Esophagus (tissue), 2 donors: ENCODE measurements around the gene SORCS2. TPM values are rescaled to one million over a fixed set of nuclear protein-coding genes. Genes with fewer than 3 reads are reported as not detected.

Experiments
- H3K27ac ChIP-seq, 2 donors: one replicate each; pipeline ENCODE4 v1.5.1; 2013; ENCODE audit warnings: low read depth in 2 of 2, mild to moderate bottlenecking in 2 of 2, inconsistent platforms in 1 of 2, low read length in 1 of 2, moderate library complexity in 1 of 2
- H3K27me3 ChIP-seq, 2 donors: one replicate each; pipeline ENCODE4 v1.6.1; 2013; ENCODE audit warnings: low read length in 2 of 2, control low read depth in 1 of 2, mild to moderate bottlenecking in 1 of 2; ENCODE audit not compliant: insufficient read depth in 2 of 2, control insufficient read depth in 1 of 2
- H3K36me3 ChIP-seq, 2 donors: one replicate each; pipeline ENCODE4 v1.6.1; 2013; ENCODE audit warnings: low read length in 1 of 2; ENCODE audit not compliant: control insufficient read depth in 2 of 2, insufficient read depth in 2 of 2
- H3K4me1 ChIP-seq, 2 donors: one replicate each; pipeline ENCODE4 v1.6.1; 2013; ENCODE audit warnings: low read length in 1 of 2; ENCODE audit not compliant: control insufficient read depth in 2 of 2, insufficient read depth in 2 of 2
- H3K4me3 ChIP-seq, 2 donors: one replicate each; pipeline ENCODE4 v1.5.1; 2013; ENCODE audit warnings: low read length in 2 of 2, mild to moderate bottlenecking in 2 of 2, low read depth in 1 of 2, moderate library complexity in 1 of 2
- H3K9me3 ChIP-seq, 2 donors: one replicate each; pipeline ENCODE4 v1.6.1; 2013; ENCODE audit warnings: mild to moderate bottlenecking in 2 of 2, low read depth in 1 of 2, low read length in 1 of 2, moderate library complexity in 1 of 2; ENCODE audit not compliant: control insufficient read depth in 2 of 2, insufficient read depth in 1 of 2
- WGBS, 2 donors: extraction: QIAGEN DNeasy Blood & Tissue Kit; methylation state at CpG; one replicate each; pipeline ENCODE4 v1.1.7; 2013; 5-methylcytosine and 5-hydroxymethylcytosine counted together
- polyA plus RNA-seq, 2 donors: library from polyadenylated mRNA; stranded (reverse); fragments of 200-250 nt; gene quantifications; one replicate each; pipeline ENCODE4 v1.2.3, GENCODE V29; 2013
- donor health status: healthy with polysubstance abuse.
- donor health status: Bipolar disorder and iron deficiency.

SORCS2 gene
- polyA plus RNA-seq, 2 donors: 1.1 to 1.2 TPM

DNA sequence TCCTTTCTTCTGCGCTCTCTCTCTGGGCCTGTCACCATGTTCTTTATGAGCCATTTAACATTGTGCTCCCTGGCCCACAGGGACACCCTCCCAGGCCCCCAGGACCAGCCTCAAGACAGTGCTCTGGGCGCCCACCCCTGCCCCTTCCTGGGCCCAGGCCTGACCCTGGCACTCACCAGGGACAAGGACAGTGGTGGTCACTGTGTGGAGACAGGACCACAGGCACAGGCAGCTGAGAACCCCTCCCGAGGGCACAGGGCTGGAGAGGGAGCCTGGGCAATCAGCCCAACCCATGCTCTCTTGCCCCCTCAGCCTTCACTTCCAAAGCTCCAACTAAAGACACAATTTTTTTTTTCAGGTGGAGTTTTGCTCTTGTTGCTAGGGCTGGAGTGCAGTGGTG, 460.6 kb downstream of the SORCS2 start:
- 78% methylated on average over 3 of the region's 3 CpGs for WGBS, 2 donors
- H3K9me3 ChIP-seq: no peaks in the 10 kb centered on the region
- H3K4me1 ChIP-seq: peaks cover 7 to 11% of the 10 kb centered on the region in 2 donors

DNA sequence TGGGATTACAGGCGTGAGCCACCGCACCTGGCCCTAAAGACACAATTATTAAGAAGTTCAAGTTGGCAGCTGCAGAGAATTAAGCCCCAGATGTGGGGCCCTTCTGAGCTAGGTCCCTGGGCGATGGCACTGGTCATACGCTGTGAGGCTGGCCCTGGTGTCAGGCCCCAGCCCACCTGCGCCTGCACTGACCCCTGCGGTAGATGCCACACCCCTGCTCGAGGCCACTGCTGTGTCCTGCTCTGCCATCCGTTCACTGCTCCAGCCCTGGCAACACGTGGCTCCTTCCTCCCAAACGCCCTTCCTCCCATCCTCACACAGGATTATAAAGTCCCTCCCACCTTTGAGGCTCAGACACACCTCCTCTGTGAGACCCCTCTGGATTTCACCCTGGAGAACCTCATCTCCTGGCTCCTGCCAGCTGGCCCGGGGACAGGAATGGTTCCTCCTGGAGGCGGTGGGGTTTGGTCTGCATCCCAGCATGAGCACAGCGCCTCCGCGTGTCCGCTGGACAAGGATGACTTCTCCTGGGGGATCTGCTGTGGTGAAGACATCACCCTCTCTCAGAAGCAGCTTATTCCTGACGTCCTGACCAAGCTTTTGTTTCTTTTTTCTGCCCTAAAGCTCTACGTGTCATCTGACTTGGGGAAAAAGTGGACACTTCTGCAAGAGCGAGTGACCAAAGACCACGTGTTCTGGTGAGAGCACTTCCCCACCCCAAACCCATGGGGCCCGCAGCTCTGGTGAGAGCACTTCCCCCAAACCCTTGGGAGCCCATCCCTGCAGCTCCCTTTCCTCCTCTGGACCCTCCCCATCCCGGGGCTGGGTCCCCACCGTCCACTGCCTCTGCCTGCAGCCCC, 461.4 kb downstream of the SORCS2 start:
- no peak overlapping the region for H3K4me3 ChIP-seq
- H3K27me3 ChIP-seq: no peaks in the 10 kb centered on the region
- 76 to 80% methylated on average over 23 of the region's 23 CpGs for WGBS, 2 donors
- H3K36me3 ChIP-seq: no peaks in the 10 kb centered on the region
- H3K9me3 ChIP-seq: no peaks in the 10 kb centered on the region
- no peak overlapping the region for H3K27ac ChIP-seq
- H3K4me1 ChIP-seq: peaks cover 7 to 11% of the 10 kb centered on the region in 2 donors

More for the DNA sequence above, 460.6 kb downstream of the SORCS2 start:
- H3K27ac ChIP-seq: no peak overlapping the region
- no peaks in the 10 kb centered on the region for H3K36me3 ChIP-seq
- H3K4me3 ChIP-seq: no peak overlapping the region
- H3K27me3 ChIP-seq: no peaks in the 10 kb centered on the region

DNA sequence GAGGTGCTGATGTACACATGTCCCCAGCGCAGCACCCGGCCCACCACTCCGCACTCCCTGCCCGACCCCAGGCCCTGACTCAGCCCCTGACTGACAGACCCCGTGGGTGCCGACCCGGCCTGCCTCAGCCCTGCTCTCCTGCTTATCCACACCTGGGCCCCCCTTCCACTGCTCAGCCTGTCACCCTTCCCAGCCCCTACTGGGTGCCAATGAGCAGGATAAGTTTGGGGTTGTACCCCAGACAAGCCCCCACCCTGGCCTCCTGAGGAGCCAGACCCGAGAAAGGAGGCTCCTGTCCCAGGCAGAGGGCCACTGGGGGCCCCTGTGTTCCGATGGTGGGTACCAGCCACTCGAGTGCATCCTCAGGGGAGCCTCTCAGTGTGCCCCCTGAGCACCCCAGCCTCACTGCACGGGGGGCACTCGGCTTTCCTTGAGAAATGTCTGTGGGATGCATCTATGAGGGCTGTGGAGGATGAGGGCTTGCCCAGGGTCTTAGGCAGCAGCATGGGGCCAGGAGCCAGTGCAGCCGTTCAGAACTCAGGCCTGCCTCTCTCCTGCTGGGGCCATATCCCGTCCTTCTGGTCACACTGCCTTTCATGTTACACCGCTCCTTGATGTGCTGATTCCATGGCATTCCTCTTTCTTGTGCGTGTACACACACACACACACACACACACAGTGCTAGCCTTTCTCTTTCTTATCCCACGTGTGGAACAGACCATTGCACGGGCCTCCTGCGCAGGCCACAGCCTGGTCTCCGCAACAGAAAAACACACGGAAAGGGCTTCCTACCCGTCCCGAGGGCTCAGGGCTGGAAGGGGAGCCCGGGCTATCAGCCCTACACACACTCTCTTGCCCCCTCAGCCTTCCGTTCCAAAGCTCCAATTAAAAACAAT, 462.5 kb downstream of the SORCS2 start:
- no peaks in the 10 kb centered on the region for H3K9me3 ChIP-seq
- no peaks in the 10 kb centered on the region for H3K36me3 ChIP-seq
- no peaks in the 10 kb centered on the region for H3K27me3 ChIP-seq
- 81 to 82% methylated on average over 24 to 25 of the region's 25 CpGs for whole genome bisulfite sequencing, 2 donors
- H3K27ac ChIP-seq: no peak overlapping the region
- H3K4me3 ChIP-seq: no peak overlapping the region
- H3K4me1 ChIP-seq: peaks cover 7 to 11% of the 10 kb centered on the region in 2 donors

DNA sequence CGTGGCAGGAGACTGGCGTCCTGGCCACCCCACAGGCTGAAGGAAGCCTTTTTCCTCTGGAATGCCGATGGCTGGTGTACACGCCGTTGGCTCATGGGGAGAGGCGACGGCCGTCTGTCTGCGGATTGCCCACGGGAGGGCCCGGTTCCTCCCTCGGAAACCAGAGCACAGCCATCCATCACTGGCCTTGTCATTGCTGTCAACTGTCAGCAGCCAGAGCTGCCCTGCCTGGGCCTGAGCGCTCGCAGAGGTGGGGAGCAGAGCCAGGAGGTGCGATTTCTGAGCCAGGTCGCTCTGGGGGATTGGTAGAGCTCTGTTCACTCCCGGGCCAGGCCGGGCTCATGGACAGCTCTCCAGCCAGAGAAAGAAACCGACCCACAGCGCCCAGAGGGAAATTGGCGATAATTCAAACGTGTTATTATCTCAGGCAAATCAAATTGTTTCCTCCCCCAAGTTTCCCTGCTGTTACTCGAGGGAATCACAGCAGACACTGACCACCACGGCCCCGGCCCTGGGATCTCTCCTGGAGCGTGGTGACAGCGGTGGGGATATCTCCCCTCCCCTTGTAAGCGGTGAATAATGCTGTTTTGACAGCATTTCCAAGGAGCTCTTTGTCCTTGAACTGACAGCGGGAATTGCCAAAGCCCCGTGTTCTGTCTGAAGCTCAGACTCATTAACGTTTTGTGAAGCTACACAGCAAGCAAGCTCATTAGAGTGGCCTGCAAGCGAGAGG, 463.3 kb downstream of the SORCS2 start:
- Histone ChIP-seq H3K4me3 (no peak overlapping the region), H3K4me1 (peaks cover 7 to 11% of the 10 kb centered on the region in 2 donors), H3K27me3 (no peaks in the 10 kb centered on the region), H3K9me3 (no peaks in the 10 kb centered on the region), H3K27ac (no peak overlapping the region), H3K36me3 (no peaks in the 10 kb centered on the region)
- 38 to 43% methylated on average over 32 of the region's 32 CpGs for WGBS, 2 donors

DNA sequence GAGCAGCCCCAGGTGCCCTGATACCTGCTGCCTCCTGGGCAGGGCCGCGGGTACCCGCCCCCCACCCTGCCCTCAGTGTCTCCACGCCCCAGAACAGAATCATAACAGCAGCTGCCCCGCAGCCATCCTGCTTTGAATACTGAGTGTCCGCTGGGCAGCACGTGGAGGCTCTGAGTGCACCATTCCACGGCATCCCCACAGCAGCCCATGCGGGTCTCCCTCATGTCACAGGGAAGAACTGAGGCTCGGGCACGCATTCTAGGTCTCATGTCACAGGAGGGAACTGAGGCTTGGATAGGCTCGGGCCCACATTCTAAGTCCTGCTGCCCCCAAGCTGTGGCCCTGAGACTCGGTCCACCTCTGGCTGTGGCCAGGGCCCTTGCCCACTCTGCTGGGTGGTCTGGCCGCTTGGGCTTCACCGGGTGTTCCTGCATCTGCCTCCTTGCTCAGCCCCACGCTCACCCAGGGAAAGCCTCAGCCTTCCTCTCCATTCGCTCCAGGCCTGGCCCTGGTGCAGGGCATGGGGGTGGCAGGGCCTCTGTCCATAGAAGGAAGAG, 464.0 kb downstream of the SORCS2 start:
- Histone ChIP-seq H3K9me3 (no peaks in the 10 kb centered on the region), H3K4me1 (peaks cover 7 to 9% of the 10 kb centered on the region in 2 donors), H3K36me3 (no peaks in the 10 kb centered on the region), H3K27ac (no peak overlapping the region), H3K27me3 (no peaks in the 10 kb centered on the region), H3K4me3 (no peak overlapping the region)
- WGBS, 2 donors: 79 to 83% methylated on average over 17 of the region's 17 CpGs

DNA sequence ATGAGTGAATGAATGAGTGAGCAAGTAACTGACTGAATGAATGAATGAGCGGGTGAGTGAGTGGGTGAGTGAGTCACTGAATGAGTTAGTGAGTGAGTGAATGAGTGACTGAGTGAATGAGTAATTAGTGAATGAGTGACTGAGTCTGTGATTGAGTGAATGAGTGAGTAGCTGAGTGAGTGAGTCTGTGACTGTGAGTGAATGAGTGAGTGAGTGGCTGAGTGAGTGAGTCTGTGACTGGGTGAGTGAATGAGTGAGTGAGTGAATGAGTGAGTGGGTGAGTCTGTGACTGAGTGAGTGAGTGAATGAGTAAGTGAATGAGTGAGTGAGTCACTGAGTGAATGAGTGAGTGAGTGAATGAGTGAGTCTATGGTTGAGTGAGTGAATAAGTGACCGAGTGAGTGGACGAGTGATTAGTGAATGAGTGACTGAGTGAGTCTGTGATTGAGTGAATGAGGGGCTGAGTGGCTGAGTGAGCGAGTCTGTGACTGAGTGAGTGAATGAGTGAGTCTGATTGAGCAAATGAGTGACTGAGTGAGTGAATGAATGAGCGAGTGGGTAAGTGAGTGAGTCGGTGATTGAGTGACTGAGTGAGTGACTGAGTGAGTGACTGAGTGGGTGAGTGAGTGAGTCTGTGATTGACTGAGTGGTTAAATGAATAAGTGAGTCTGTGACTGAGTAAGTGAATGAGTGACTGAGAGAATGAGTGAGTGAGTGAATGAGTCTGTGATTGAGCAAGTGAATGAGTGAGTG, 465.4 kb downstream of the SORCS2 start:
- H3K27me3 ChIP-seq: no peaks in the 10 kb centered on the region
- H3K27ac ChIP-seq: no peak overlapping the region
- WGBS, 2 donors: 93% methylated on average over 6 of the region's 6 CpGs
- peaks cover 0 to 2% of the 10 kb centered on the region in 2 donors for H3K4me1 ChIP-seq
- no peaks in the 10 kb centered on the region for H3K9me3 ChIP-seq
- no peak overlapping the region for H3K4me3 ChIP-seq
- H3K36me3 ChIP-seq: no peaks in the 10 kb centered on the region

DNA sequence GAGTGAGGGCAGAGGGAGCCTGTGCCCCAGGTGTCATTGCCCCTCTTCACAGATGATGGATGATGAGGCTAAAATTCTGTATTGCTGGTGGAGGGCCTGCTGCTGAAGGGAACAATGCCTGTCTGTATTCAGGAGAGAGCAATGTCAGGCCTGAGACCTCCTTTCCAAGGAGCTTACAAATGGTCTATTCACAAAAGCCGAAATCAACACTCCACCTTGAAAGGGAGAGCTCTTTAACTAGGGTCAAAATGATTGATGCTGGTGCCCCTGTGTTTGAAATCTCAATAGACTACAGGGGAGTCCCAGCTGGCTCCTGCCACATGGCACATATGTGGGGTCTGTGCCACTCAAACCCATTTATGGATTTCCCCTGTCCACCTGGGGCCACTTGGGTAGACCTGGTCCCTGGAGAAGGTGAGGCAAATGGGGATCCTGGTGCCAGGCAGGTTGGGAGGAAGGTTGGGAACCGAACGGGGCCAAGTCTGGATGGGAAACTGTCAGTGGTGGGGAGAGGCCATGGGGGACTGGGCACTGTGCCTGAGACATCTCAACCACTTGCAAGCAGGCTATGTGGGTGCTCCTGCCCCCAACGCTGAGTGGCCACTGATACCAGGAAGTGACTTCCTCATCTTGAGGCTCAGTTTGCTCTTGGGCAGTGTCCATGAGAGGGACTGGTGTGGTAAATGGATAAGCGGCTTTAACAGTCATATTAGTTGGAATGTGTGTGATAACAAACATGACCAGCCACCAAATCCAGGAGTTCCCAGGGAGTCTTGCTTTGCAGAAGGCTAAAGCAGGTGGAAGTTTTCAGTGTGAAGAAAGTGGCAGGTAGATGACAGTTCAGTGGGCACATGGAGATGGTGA, 466.2 kb downstream of the SORCS2 start:
- Histone ChIP-seq H3K4me1 (no peaks in the 10 kb centered on the region), H3K27me3 (no peaks in the 10 kb centered on the region), H3K36me3 (no peaks in the 10 kb centered on the region), H3K4me3 (no peak overlapping the region), H3K9me3 (no peaks in the 10 kb centered on the region), H3K27ac (no peak overlapping the region)
- WGBS, 2 donors: 83 to 89% methylated on average over 5 of the region's 5 CpGs

DNA sequence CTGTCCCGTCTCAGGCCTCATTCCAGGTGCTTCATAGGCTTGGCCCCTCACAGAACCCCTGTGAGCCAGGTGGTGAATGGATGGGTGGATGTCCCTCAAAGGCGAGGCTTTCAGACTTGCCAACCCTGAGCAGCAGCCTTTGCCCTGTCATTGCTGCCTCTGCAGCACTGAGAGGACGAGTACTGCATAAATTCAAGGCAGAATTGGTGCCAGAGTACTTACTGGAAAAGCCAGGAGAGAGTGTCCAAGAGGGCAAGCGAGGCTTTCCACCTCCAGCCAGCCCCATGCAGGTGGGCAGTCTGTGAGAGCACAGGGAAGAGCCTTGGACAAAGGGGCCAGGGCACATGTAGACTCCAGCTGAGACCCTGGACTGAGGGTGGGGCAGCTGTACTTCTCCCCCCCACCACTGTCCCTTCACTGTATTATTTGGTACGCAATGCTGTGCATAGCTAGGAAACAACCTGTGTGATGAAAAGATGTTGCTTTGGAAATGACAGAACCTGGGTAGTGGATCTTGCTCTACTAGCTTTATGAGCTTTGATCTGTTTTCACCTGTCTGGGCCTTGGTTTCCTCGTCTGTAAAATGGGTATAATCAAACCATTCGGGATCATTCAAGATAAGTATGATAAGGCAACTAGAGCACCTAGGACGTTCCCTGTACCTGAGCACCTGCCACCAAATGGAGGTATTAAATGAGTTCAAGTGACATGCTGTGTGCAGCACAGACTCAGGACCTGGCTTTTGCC, 467.3 kb downstream of the SORCS2 start:
- Histone ChIP-seq H3K36me3 (no peaks in the 10 kb centered on the region), H3K27ac (no peak overlapping the region), H3K27me3 (no peaks in the 10 kb centered on the region), H3K9me3 (no peaks in the 10 kb centered on the region), H3K4me1 (peaks cover 0 to 3% of the 10 kb centered on the region in 2 donors), H3K4me3 (no peak overlapping the region)
- WGBS, 2 donors: 79 to 88% methylated on average over 8 of the region's 8 CpGs
